Left kidney (tissue), 2 donors: ENCODE data around the gene ULBP2. TPM values are rescaled to one million over a fixed set of nuclear protein-coding genes. Genes with fewer than 3 reads are reported as not detected.
"Not testable (repeated sequence)": the region's sequence is repeated elsewhere in the genome, so short reads cannot be mapped to it uniquely, and the experiment has no call there.

Experiments
- DNase-seq: peaks from one replicate; pipeline ENCODE4 v3.0.0-alpha.2; 2013
- polyA plus RNA-seq: library from polyadenylated mRNA; unstranded; fragments of 120-200 nt; gene quantifications from one replicate; pipeline ENCODE4 v1.2.1, GENCODE V29; 2013; ENCODE audit not compliant: insufficient read length

Gene ULBP2
- polyA plus RNA-seq, 1 donor, result 0.88 TPM

- DNase-seq, result not testable (repeated sequence)
These were observed 33.3 kb upstream of the ULBP2 start for GRCh38 chr6:149908480-149908879.

DNA sequence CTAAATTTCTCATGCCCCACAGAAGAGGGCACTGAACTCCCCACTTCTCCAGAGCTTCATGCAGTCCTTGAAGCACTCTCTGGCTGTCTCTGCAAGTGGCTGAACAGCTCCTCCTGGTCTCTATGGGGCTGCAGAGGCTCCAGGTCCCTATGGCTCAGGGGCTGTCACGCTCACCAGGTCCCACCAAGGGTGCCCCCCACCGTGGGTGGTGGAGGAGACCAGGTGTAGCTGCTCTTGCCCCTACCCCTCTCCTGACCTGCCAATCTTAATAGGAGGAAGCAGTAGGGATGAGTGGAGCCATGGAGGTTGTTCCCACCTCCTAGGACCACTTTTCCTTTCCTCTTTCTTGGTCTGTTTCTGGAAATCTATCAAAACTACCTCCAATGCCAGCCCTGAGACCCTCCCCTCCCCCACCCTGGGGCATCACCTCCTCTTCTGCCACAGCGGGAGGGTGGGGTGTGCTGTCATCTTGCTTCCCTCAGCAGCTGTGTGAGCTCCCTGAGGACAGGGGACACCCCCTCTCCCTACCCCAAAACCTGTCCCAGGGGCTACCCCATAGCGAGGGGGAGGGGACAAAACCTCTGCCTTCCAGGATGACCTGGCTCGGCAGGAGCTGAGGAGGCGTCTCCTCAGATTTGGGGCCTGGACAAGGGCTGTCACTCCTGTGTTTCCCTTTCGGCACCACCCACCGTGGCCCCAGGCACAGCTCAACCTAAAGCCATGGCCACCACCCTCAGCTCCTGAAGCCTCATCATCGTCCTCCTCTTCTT lies 31.9 kb upstream of the ULBP2 start:
- no peak for DNase-seq

- no peak for DNase-seq
These were observed 31.1 kb upstream of the ULBP2 start for GRCh38 chr6:149910721-149911151.

GRCh38 chr6:149912680-149913079 lies 29.1 kb upstream of the ULBP2 start:
- DNase-seq, result not testable (repeated sequence)

GRCh38 chr6:149913085-149913484 lies 28.7 kb upstream of the ULBP2 start:
- no peak for DNase-seq

DNA sequence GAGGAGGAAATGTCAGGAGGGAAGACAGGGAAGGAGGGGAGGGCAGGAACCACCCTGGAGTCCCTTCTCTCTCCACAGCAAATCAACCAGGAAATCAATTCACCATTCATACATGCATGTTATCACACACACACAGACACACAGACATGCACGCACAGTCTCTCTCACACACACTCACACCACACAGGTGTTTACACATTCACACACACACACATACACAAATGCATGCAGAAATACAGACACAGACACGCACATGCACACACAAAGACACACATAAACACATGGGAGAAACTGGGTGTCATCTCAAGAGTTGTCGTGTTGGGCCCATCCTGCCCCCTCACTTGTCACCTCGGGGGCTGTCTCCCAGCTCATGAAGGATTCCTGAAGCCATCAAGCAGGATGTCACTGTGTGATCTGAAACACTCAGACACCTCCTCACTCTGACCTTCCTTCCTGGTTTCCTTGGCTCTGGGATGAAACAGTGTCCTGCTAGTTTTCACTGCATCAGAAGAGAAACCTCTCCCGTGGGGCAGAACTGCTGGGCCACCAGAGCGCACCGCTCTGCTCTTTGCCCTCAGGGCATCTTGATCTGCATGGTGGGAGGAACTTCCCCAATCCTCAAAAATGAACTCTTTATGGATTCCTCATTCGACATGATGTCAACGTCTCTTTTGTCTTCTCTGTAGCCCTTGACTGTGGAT lies 28.1 kb upstream of the ULBP2 start:
- DNase-seq, result no peak

- DNase-seq, result no peak
These were observed 25.6 kb upstream of the ULBP2 start for GRCh38 chr6:149915970-149916865.

- DNase-seq, result no peak
These were observed 24.1 kb upstream of the ULBP2 start for GRCh38 chr6:149917679-149918078.

DNA sequence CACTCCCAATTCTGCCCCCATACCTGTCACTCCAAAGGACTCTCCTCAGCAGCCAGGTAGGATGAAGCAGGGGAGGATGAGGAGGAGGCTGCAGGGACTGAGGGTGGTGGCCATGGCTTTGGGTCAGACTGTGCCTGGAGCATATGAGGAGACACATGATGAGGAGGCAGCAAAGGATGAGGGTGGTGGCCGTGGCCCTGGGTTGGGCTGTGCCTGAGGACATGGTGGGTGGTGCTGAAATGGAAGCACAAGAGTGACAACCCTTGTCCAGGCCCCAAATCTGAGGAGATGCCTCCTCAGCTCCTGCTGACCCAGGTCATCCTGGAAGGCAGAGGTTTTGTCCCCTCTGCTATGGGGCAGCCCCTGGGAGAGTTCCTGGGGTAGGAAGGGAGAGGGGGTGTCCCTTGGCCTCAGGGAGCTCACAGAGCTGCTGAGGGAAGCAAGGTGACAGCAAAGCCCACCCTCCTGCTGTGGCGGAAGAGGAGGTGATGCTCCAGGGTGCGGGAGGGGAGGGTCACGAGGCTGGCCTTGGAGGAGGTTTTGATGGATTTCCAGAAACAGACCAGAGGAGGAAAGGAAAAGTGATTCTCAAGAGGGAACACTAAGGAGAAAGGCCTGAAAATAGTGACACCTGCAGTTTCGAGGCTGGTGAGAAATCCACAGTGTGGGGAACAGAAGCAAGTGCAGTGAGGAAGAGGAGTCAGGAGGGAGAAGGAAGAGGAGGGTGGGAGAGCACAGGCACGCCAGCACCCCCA lies 23.5 kb upstream of the ULBP2 start:
- DNase-seq, result no peak

- not testable (repeated sequence) for DNase-seq
These were observed 22.5 kb upstream of the ULBP2 start for GRCh38 chr6:149919126-149919833.

DNA sequence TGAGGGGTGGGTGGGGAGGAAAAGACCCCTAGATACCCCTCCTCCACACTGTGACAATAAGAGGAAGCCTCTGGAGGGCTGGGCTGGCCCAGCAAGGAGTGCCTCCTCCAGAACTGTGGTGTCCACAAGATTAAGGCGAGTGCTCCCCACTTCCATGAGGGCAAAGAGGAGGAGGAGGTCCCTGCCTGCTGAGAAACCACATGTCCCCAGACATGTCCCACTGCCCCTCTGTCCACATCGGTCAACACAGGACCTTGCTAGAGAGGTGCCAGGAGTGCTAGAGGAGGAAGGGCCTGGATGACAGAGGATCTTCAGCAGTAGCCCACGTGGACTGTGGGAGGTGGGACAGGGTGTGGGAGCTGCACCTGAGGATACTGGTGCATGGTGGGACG lies 22.0 kb upstream of the ULBP2 start:
- DNase-seq, result no peak

GRCh38 chr6:149921361-149921760 lies 20.5 kb upstream of the ULBP2 start:
- DNase-seq, result no peak

DNA sequence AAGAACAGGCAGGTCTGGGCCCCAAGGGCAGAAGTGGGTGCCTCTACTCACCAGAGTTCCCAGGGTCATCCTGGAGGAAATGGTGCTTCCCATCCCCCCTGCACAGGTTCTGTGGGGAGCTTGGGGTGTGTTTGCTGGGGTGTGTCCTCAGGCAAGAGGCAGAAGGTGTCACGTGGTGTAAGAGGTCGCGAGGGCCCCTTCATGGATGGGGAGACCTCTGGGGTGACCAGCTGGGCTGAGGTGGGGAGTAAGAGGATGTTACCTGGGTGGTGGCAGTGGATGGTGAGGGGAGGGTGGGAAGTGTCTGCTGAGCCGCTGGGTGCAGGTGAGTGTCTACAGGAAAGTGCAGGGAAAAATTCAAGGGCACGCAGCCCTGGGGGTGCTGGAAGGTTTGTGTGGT lies 19.7 kb upstream of the ULBP2 start:
- not testable (repeated sequence) for DNase-seq

GRCh38 chr6:149922642-149923326 lies 19.0 kb upstream of the ULBP2 start, which contains the start of gene RAET1G:
Gene RAET1G, minus strand, starts transcription at chr6:149923121. Its CDS starts 111 bp downstream, at chr6:149923010.
- DNase-seq, result peak; percentile 88

GRCh38 chr6:149923327-149923986 lies 18.4 kb upstream of the ULBP2 start:
- no peak for DNase-seq

DNA sequence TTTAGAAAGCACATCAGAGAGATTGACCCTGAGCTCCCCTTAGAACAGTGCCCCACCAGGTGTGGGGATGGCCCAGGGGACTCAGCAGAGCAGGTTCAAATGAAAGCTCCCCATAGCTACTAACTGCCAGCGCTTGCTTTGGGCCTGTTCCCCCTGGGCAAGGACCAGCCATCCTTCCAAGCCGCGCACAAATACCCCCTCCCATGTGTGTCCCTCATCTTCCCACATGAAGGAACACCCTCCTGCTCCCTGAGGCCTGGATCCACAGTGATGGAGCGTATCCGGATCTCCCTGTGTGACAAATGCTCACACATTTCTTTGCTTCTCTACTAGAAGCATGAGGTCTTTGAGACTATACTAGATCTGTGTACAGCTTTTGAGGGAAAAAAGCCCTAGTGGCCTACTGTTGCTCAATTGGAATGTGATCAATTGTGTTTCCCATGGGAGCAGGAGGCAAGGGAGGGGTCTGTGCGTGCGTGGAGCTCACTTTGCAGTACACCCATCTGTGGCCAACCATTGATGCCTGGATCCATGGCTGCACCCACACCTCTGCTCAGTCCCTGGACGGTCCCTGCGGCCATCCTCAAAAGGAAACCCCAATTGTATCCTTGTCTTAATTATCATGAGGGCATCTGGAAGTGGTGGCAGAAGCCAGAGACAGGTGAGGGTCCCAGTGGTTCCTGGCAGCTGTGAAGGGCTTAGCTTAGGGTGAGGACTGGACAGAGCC lies 17.4 kb upstream of the ULBP2 start:
- DNase-seq, result no peak

DNA sequence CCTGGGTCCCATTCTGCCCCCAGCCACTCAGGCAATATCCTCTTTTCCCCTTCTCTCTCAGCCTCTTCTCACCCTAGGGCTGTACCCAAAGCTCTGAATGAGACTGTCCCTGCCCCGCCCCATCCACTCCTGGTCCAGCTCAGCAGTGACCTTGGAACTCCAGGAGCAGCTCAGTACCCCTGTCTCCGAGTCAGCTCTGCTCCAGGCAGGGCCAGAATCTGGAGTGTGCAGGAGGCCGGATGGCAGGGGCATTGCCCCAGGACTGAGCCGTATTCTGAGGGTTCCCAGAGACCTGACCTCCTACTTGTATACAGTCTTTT lies 16.9 kb upstream of the ULBP2 start:
- no peak for DNase-seq

DNA sequence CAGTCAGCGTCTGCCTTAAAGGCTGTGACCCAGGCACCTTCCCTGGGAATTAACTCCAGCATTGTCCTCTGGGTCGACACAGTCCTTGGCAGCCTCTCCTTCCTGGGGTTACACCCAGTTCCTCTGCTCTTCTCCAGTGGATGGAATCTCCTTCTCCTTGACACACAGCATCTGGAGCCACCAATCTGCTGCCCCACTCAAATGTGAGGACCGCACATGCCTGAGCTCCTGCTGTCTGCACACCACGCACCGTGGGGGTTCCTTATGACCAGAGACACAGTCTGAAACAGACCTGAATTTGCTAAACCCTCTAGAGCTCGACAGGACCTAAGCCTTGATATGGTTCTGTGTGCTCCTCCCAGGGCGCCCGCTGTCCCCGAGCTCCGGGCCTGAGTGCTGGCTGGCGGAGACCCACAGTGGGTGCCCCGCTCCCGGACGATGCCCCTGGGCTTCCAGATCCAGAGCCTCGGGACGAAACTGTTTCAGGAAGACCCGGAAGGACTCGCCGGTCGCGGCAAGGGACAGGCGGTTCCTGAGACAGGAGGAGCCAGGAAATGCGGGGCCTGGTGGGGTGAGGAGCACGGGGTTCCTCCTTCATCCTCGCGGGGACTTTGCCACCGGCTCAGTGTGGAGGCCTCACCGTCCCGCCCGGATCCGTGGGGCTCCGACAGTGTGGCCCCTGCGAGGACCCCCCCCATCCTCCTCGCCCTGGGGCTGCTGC lies 16.4 kb upstream of the ULBP2 start:
- DNase-seq, result no peak
